Small intestine (tissue), 7 donors: ENCODE results near the gene HEATR1. TPM values are rescaled to one million over a fixed set of nuclear protein-coding genes. Genes with fewer than 3 reads are reported as not detected.
A peak's percentile ranks its signal among the peaks of the same experiment; 100 is the strongest.
"Not testable (repeated sequence)": the region's sequence is repeated elsewhere in the genome, so short reads cannot be mapped to it uniquely, and the experiment has no call there.

Source experiments
- DNase-seq, 2 donors: peaks; one replicate each; pipeline versions ENCODE4 v3.0.0 to v3.0.0-alpha.2; 2013
- FAIRE-seq: peaks from 2 replicates; lab custom pipeline; 2012; peaks lifted over from hg19 to GRCh38; lab: Jason Lieb, UNC
- H3K27ac ChIP-seq, 3 donors: one replicate each; pipeline ENCODE4 v1.5.1; 2013; ENCODE audit warnings: low read length in 2 of 3, mild to moderate bottlenecking in 2 of 3, control low read depth in 1 of 3, inconsistent platforms in 1 of 3, low read depth in 1 of 3, moderate library complexity in 1 of 3
- H3K27me3 ChIP-seq, 3 donors: one replicate each; pipeline ENCODE4 v1.6.1; 2013; ENCODE audit warnings: low read length in 3 of 3, inconsistent platforms in 1 of 3; ENCODE audit not compliant: control insufficient read depth in 3 of 3, insufficient read depth in 3 of 3
- H3K36me3 ChIP-seq, 3 donors: one replicate each; pipeline ENCODE4 v1.6.1; 2013; ENCODE audit warnings: low read length in 3 of 3, inconsistent platforms in 1 of 3, low read depth in 1 of 3, mild to moderate bottlenecking in 1 of 3, moderate library complexity in 1 of 3; ENCODE audit not compliant: control insufficient read depth in 3 of 3, insufficient read depth in 2 of 3
- H3K4me1 ChIP-seq, 3 donors: one replicate each; pipeline ENCODE4 v1.6.1; 2013; ENCODE audit warnings: low read length in 2 of 3, inconsistent platforms in 1 of 3, low read depth in 1 of 3, mild to moderate bottlenecking in 1 of 3, moderate library complexity in 1 of 3; ENCODE audit not compliant: control insufficient read depth in 3 of 3, insufficient read depth in 2 of 3
- H3K4me3 ChIP-seq, 3 donors: one replicate each; pipeline ENCODE4 v1.5.1; 2013; ENCODE audit warnings: low read length in 3 of 3, control low read depth in 1 of 3, inconsistent platforms in 1 of 3, low read depth in 1 of 3, mild to moderate bottlenecking in 1 of 3, moderate library complexity in 1 of 3
- H3K9me3 ChIP-seq, 2 donors: one replicate each; pipeline ENCODE4 v1.6.1; 2013; ENCODE audit warnings: low read depth in 1 of 2, low read length in 1 of 2; ENCODE audit not compliant: control insufficient read depth in 2 of 2, insufficient read depth in 1 of 2
- WGBS, 3 donors: extraction: QIAGEN DNeasy Blood & Tissue Kit; methylation state at CpG; one replicate each; pipeline ENCODE4 v1.1.7; 2013; 5-methylcytosine and 5-hydroxymethylcytosine counted together
- polyA plus RNA-seq, 4 donors: library from polyadenylated mRNA; stranded (reverse) in 3 of 4; unstranded in 1 of 4; fragments of 200-250 nt in 3 of 4; fragments of 120-200 nt in 1 of 4; gene quantifications; one replicate each; pipeline versions ENCODE4 v1.2.1 to v1.2.3, GENCODE V29; 2013
- donor health status: healthy with polysubstance abuse.
- donor health status: control.
- donor health status: control.
- donor health status: Bipolar disorder and iron deficiency.
- donor health status: healthy.

HEATR1 gene
- polyA plus RNA-seq, 4 donors = 1.1 to 19.0 (median 4.1) TPM

DNA sequence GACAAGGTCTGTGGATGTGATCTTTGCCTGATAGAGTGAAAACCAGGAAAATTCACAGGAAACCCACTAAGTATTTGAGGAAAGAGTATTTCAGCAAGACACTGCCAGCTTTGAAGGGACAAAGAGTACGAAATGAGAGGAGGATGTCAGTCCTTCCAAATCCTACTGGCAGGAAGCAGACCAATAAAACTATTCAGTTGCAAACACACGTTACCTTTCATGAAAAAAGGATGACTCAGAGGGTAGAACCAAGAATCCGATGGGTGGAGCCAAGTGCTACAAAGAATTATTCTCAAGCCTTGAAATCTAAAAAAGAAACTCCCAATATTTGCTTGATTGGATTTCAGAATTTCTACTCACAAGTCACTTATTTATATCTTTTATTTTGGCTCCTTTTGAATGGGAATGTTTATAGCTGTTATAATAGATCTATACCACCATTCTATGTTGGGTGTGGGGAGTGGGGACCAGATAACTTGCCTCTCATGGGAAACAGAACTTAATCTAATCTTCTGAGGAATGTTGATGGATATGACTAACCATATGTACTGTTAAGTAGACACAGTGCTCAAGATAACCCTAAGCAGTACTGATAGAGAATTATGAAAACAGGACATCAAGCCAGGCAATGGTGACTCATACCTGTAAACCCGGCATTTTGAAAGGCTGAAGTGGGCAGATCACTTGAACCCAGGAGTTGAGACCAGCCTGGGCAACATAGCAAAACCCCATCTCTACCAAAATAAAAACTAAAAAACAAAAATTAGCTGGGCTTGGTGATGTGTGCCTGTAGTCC is 19.3 kb upstream of the HEATR1 start:
- WGBS, 3 donors = 40 to 56% (median 49%) methylated on average over 4 of the region's 4 CpGs
- H3K4me1 ChIP-seq = no peaks in the 10 kb centered on the region
- FAIRE-seq (no peak), DNase-seq (no peak)
- no peak overlapping the region for H3K27ac ChIP-seq
- H3K4me3 ChIP-seq = no peak overlapping the region
- H3K36me3 ChIP-seq = no peaks in the 10 kb centered on the region
- peaks cover 0 to 11% of the 10 kb centered on the region in 2 donors for H3K9me3 ChIP-seq
- H3K27me3 ChIP-seq = peaks cover 0 to 3% (median 0%) of the 10 kb centered on the region in 3 donors

DNA sequence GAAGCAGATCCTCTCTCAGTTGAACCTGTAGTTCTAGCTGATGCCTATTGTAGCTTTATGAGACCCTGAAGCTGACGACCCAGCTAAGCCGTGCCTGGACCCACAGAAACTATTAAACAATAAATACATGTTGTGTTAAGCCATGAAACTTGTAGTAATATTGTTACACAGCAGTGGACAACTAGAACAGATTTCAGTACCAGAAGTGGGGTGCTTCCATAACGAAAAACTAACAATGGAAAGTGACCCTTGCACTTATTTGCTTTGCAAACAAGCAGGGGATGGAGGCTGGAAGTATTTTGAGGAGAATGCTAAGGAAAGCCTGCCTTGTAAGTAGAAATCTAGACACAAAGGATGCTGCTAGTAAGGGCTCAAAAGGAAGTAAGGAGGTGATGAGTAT is 18.1 kb upstream of the HEATR1 start:
- 26 to 48% (median 34%) methylated on average over 3 of the region's 3 CpGs for WGBS, 3 donors
- Histone ChIP-seq H3K27me3 (peaks cover 0 to 3% (median 0%) of the 10 kb centered on the region in 3 donors), H3K4me1 (no peaks in the 10 kb centered on the region), H3K4me3 (no peak overlapping the region), H3K27ac (no peak overlapping the region), H3K36me3 (no peaks in the 10 kb centered on the region), H3K9me3 (peaks cover 0 to 11% of the 10 kb centered on the region in 2 donors)
- no peak for FAIRE-seq
- DNase-seq = no peak

- no peak overlapping the region for H3K27ac ChIP-seq
- peaks cover 0 to 4% (median 0%) of the 10 kb centered on the region in 3 donors for H3K27me3 ChIP-seq
- H3K4me3 ChIP-seq = no peak overlapping the region
- FAIRE-seq = no peak
- peaks cover 0 to 11% of the 10 kb centered on the region in 2 donors for H3K9me3 ChIP-seq
- no peaks in the 10 kb centered on the region for H3K36me3 ChIP-seq
- no peaks in the 10 kb centered on the region for H3K4me1 ChIP-seq
- 72 to 84% (median 77%) methylated on average over 6 of the region's 6 CpGs for WGBS, 3 donors
- DNase-seq = no peak
Observed at GRCh38 chr1:236619398-236619797, 15.1 kb upstream of the HEATR1 start.

GRCh38 chr1:236618507-236618906 is 14.2 kb upstream of the HEATR1 start:
- Histone ChIP-seq H3K9me3 (peaks cover 0 to 11% of the 10 kb centered on the region in 2 donors), H3K27me3 (peaks cover 0 to 5% (median 0%) of the 10 kb centered on the region in 3 donors), H3K27ac (no peak overlapping the region), H3K4me1 (no peaks in the 10 kb centered on the region), H3K4me3 (no peak overlapping the region), H3K36me3 (no peaks in the 10 kb centered on the region)
- no peak for FAIRE-seq
- WGBS, 3 donors = 81 to 86% (median 84%) methylated on average over 5 of the region's 5 CpGs
- no peak for DNase-seq

GRCh38 chr1:236615399-236616148 is 11.3 kb upstream of the HEATR1 start:
- WGBS, 3 donors = 88 to 91% (median 90%) methylated on average over 12 of the region's 12 CpGs
- Histone ChIP-seq H3K4me1 (no peaks in the 10 kb centered on the region), H3K4me3 (no peak overlapping the region), H3K36me3 (no peaks in the 10 kb centered on the region), H3K27ac (no peak overlapping the region), H3K9me3 (no peaks in the 10 kb centered on the region), H3K27me3 (peaks cover 0 to 5% (median 4%) of the 10 kb centered on the region in 3 donors)
- DNase-seq (no peak), FAIRE-seq (no peak)

DNA sequence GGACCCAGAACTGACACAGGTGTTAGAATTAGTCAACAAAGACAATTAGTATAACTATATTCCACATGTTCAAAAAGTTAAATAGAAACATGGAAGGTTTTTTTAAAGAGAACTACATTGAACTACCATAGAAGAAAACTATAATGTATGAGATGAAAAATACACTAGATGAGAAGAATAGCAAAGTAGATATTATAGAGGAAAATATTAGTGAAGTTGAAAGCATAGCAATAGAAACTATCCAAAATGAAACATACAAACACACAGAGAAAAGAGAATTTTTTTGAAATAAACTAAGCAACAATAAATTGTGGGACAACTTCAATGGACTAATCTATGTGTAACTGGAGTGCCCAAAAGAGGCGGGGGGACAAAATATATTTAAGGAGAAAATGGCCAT is 8.0 kb upstream of the HEATR1 start:
- no peak overlapping the region for H3K27ac ChIP-seq
- H3K4me3 ChIP-seq = no peak overlapping the region
- H3K27me3 ChIP-seq = peaks cover 0 to 8% (median 6%) of the 10 kb centered on the region in 3 donors
- no peaks in the 10 kb centered on the region for H3K36me3 ChIP-seq
- no peaks in the 10 kb centered on the region for H3K4me1 ChIP-seq
- FAIRE-seq (no peak), DNase-seq (no peak)
- no peaks in the 10 kb centered on the region for H3K9me3 ChIP-seq
- WGBS, 3 donors = 93 to 96% (median 94%) methylated on average over 1 of the region's 1 CpG

DNA sequence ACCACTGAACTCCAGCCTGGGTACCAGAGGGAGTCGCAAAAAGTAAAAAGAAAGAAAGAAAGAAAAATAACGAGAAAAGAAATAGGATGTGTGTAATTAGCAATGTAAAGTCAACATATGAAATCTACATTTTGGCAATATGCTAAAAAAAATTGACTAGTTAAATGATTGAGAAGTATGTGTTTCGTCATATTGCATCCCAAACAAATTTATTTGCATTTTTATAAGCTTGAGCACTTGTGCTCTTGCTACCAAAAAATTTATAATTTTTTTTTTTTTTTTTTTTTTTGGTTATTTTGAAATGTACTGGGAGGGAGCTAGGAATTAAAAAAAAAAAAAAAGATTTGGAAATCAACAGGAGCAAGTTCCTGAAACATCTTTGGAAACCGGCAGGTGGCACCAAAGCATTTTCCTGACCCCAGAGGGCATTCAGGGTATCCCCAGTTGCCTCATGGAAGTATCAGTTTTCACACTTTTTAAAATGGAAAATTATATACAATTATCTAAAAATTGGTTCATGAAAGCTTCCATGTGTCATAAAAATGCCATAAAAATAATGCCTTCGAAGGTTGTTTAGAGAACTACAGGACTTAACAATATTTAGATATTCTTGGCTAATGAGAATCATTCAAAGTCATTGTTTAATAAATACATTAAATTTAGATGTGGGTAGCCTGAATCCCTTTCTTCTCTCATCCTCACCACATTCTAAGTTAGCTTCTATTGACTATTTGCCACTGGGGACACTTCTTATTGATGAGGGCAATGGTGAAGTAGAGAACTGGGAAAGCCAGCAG is 4.8 kb upstream of the HEATR1 start:
- Histone ChIP-seq H3K9me3 (no peaks in the 10 kb centered on the region), H3K27ac (no peak overlapping the region), H3K36me3 (no peaks in the 10 kb centered on the region), H3K4me1 (peaks cover 0 to 3% (median 0%) of the 10 kb centered on the region in 3 donors), H3K27me3 (peaks cover 0 to 6% (median 4%) of the 10 kb centered on the region in 3 donors), H3K4me3 (no peak overlapping the region)
- DNase-seq = peak; percentile 32 to 59
- WGBS, 3 donors = 16 to 22% (median 19%) methylated on average over 5 of the region's 5 CpGs
- no peak for FAIRE-seq

DNA sequence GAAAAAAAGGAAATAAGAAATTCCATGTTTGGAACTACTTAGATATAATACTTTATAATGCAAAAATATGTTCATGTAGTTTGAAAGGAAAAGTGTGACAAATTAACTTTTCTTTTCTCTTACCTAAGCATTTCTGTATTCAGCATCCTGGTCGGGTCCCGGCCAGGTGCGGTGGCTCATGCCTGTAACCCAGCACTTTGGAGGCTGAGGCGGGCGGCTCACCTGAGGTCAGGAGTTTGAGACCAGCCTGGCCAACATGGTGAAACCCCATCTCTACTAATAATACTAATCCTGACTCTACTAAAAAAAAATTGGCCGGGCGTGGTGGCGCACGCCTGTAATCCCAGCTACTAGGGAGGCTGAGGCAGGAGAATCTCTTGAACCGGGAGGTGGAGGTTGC is 3.3 kb upstream of the HEATR1 start:
- not testable (repeated sequence) for H3K9me3 ChIP-seq, FAIRE-seq, H3K27ac ChIP-seq, H3K4me3 ChIP-seq, H3K27me3 ChIP-seq, DNase-seq, H3K36me3 ChIP-seq, H3K4me1 ChIP-seq
- 92 to 94% (median 93%) methylated on average over 10 of the region's 10 CpGs for WGBS, 3 donors
